GM21381 (cell line): ENCODE measurements around the gene GLS.

Source experiments
- ATAC-seq: cut with Tn5 transposase; IDR thresholded peaks from one replicate; pipeline ENCODE4 v1.9.1; 2021; ENCODE audit warnings: mild to moderate bottlenecking, moderate library complexity; ENCODE audit not compliant: unreplicated experiment

The GLS gene

DNA sequence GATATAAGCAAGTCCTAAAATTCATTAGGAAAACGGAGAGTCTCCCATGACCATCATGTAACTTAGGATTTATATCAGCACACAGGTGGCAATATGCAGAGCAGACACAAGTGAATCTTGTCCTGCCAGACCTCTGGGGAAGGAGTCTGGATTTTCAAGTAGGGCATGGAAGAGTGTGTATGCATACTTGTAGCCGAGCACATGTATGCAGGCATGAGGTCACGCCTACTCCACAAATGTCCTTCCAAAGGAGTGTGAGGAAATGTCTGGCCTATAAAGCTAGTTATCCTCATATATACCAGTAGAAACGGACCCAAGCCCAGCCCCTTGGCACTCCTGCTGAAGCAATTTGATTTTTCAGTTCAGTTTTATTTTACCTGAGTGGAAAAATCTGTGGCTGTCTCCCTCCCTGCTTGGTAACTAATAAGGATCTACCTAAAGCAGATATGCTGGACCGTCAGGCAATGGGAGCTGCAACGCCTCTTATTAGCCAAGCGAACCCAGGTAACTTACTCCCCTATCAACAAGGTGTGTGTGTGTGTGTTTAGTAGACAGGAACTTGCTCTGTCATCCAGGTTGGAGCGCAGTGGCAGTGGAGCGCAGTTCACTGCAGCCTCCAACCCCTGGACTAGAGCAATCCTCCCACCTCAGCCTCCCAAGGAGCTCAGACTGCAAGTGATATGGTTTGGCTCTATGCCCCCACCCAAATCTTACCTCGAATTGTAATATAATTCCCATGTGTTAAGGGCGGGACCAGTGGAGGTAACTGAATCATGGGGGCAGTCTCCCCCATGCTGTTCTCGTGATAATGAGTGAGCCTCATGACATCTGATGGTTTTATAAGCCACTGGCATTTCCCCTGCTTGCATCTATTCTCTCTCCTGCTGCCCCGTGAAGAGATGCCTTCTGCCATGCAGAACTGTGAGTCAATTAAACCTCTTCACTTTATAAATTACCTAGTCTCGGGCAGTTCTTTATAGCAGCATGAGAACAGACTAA, 130.6 kb downstream of the GLS start:
- no peak for ATAC-seq

DNA sequence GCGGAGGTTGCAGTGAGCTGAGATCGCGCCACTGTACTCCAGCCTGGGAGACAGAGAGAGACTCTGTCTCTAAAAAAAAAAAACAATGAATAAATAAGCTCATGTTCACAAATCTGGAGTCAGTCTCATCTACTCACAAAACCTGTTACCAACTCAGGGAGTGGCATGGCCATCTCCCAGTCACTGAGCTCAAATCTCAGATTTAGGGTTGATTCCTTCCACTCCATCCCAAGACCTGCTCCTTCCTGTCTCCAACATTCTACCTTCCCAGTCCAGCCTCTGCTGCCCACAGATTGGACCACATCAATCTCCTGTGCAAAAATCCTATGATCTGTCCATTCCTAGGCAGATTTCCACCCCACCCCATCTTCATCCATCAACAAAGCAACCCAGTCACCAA, 131.7 kb downstream of the GLS start:
- no peak for ATAC-seq

- no peak for ATAC-seq
These were observed 132.4 kb downstream of the GLS start for GRCh38 chr2:191012845-191013681.

GRCh38 chr2:191013682-191013931, 133.0 kb downstream of the GLS start:
- ATAC-seq = no peak

- peak; percentile 81 for ATAC-seq
These were observed 133.5 kb downstream of the GLS start, which contains the start of gene STAT1 for GRCh38 chr2:191013932-191014652. TSS of gene STAT1 (minus strand) at chr2:191014171. CDS start at chr2:191010003, 4,168 bp downstream.

DNA sequence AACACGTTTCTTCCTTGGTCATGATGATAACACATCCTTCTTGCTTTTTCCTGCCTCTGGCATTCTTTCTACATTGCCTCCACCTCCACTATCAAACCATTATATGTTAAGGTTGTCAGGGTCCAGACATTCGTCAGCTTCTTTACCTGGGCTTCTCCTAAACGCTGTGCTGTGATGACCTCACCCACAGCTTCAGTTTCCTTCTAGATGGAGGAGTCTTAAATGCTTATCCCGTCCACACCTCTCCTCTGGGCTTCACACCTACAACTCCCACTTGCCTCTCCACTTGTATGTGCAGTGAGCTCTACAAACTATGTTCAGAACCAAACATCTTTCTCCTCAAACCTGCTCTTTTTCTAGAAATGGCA, 134.0 kb downstream of the GLS start:
- no peak for ATAC-seq
